NCI-H446 treated with DMSO at 0.1 percent for 48 hours (cell line): ENCODE measurements around the gene LRRC55.

Experiments used
- DNase-seq: peaks from one replicate; lab custom pipeline; 2025; lab: John Stamatoyannopoulos, UW

The LRRC55 gene

GRCh38 chr11:57181678-57182305 is at the start of gene LRRC55:
Gene LRRC55, plus strand, starts transcription at chr11:57181953. Its CDS starts 70 bp downstream, at chr11:57182023.
- DNase-seq, result no peak

GRCh38 chr11:57133366-57134038 is 48.3 kb upstream of the LRRC55 start:
- no peak for DNase-seq

- DNase-seq, result no peak
These were observed 47.5 kb upstream of the LRRC55 start for GRCh38 chr11:57134284-57134683.

GRCh38 chr11:57135020-57135751 is 46.6 kb upstream of the LRRC55 start:
- no peak for DNase-seq

GRCh38 chr11:57140568-57140967 is 41.2 kb upstream of the LRRC55 start:
- no peak for DNase-seq

DNA sequence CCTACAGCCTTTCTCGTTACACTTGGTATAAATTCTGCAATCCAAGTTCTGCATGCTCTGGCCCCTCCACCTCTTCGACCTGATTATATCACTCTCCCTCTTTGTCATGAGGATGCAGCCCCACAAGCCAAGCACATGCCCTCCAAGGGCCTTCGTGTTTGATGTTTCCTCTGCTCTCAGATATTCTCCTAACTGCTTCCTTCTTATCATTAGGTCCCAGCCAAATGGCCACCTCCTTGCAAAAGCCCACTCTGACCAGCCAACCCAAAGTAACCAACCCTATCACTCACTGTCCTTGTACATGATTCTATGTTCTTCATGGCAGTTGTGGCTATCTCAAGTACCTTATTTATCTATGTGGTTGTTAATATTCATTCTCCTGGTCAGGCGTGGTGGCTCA is 38.3 kb upstream of the LRRC55 start:
- DNase-seq, result no peak

DNA sequence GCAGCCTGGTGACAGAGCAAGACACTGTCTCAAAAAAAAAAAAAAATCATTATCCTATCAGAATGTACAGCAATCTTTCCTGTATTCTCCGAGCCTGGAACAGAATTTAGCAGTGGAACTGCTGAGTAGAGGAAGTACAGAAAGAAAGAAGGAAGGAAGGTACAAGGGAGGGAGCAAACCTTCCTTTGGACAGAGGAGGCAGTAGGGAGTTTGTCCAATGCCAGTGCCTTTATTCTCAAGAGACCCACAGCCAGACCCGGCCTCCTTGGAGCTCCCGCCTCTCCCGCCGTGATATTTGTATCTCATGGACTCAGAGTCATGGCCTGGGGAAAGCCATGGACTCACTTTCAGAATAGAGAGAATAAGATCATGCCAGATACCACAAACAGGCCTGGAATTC is 37.7 kb upstream of the LRRC55 start:
- DNase-seq, result no peak

DNA sequence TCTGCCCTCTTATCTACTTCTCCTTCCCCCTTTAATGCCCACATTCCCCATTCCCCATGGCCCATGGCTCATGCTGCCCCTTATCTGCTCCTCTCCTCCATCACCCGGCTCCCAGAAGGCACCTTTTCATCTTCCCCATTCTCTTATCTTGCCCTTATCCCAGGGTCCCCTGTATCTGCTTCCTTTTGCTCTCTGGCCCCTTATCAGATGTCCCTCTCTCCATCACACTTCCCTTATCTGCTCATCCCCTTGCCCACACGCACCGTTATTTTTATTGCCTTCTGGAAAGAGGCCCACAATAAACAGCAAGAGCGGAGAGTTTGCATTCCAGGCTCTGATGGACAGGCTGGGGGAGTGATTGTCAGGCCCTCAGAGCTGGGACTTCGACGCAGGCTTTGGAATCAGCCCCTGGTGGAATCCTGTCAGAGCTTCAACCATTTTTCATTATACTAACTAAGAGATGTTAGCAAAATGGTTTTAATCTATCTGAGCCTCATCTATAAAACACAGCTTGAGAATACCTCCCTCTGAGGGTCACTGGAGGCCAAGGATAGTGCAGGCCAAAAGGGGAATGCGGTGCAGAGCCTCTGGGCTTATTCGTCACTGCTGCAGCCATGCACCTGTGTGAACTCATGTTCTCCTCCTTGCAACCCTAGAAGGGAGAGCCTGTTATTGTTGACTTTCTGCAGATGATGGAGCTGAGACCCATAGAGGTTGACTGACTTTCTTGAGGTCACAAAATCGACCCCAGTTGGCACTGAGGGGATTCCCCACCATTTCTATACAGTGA is 37.0 kb upstream of the LRRC55 start:
- DNase-seq, result no peak

DNA sequence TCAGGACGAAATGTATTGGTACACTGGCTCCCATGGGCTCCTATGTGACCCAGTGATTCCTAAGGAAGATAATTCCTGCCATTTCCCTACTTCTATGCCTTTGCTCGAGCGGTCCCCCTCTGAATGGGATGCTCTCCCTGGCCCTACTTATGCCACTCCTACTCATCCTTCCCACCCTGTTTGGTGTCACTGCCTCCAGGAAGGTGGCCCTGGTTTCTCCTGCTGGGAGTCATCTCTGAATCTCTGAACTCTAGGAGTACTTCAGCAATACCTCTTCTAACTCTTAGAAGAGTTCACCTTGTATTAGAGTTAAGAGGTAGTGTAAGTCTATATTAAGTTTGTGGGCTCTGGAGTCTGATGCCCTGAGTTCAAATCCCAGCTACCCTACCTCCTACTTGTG is 35.5 kb upstream of the LRRC55 start:
- DNase-seq, result no peak

DNA sequence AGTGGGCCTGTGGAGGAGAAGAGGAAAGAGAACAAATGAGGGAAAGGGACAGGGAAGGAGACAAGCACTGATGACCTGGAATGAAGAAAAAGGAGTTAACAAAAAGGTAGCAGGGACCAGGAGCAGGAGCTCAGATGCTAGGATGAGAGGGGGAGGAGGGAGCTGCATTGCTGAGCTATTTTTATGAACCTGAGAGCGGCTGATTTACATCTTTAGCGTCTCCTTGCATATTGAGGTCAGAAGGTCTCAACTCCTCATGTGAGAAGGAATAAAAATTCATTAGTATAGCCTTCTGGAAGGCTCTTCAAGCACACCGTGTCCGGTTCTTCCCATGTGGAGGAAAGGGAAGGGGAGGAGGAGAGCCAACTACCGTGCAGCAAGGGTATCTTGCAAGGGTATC is 33.1 kb upstream of the LRRC55 start:
- no peak for DNase-seq

- DNase-seq, result no peak
These were observed 31.3 kb upstream of the LRRC55 start for GRCh38 chr11:57150454-57150917.

DNA sequence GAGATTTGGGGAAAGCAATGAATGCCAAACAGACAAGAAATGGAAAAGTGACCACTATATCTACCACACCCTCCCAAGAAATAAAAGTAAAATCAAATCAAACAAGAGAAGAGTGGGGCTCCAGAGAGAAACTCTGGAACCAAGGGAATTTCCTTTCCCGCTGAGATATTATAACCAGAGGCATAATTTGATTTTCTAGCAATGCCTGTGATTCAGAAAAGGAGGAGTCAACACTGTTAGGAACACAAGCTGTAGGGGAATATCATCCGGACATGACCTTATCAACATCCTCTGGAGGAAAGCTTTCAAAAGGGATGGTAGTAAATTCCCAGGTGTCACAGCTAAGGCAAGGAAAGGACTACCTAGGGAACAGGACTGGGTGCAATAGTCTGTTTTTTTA is 29.6 kb upstream of the LRRC55 start:
- no peak for DNase-seq

GRCh38 chr11:57153448-57153847 is 28.3 kb upstream of the LRRC55 start:
- no peak for DNase-seq

DNA sequence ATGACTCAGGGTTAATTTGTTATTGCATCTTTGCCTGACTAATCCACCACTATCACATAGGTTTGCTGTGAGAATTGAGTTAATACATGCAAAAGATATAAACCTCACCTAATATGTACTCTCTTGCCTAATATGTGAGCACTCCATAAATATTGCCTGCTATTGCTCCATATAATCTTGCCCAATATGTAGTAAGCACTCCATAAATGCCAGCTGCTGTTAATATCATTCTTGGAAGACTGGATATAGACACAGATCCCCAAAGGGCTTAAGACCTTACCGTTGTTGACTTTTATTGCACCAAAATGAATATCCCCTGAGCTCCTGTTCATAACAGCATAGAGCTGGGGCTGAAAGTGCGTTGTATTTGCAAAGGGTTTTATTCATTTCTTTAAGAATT is 27.0 kb upstream of the LRRC55 start:
- no peak for DNase-seq

DNA sequence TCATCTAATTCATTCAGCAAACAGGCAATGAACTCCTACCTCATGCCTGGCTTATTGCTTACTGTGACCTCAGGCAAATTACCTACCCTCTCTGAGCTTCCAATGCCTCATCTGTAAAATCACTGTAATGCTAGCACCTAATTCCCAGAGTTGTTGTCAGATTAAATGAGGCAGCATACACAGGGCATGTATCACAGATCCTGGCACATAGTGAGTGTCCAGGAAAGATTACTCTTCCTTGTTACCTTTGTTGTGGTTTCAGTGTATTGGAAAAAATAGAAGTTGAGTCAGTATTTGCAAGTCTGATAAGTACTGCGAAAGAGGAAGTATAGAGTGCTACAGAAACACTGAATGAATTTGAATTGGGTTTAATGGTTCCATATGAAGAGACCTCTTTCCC is 26.4 kb upstream of the LRRC55 start:
- no peak for DNase-seq

- no peak for DNase-seq
These were observed 25.7 kb upstream of the LRRC55 start for GRCh38 chr11:57155838-57156607.

- DNase-seq, result no peak
These were observed 24.8 kb upstream of the LRRC55 start for GRCh38 chr11:57156928-57157327.

- no peak for DNase-seq
These were observed 24.1 kb upstream of the LRRC55 start for GRCh38 chr11:57157624-57158023.

DNA sequence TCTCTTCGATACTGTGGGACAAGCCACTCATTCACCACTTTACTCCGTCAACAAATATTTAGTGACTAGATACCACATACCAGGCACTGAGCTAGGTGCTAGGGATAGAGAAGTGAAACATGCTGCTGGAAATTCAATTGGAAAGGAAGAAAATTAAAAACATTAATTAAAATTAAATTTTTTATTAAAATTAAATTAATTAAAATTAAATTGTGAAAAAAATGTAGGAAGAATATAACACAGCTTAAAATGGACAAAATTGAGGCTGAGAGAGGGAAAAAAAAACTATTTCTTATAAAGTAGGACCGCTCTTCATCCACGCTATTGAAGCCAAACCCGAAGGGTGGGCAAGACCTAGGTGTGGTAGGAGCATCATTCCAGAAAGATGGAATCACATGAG is 23.6 kb upstream of the LRRC55 start:
- DNase-seq, result no peak

- no peak for DNase-seq
These were observed 23.2 kb upstream of the LRRC55 start for GRCh38 chr11:57158599-57158998.

GRCh38 chr11:57160665-57161064 is 21.1 kb upstream of the LRRC55 start:
- DNase-seq, result no peak

DNA sequence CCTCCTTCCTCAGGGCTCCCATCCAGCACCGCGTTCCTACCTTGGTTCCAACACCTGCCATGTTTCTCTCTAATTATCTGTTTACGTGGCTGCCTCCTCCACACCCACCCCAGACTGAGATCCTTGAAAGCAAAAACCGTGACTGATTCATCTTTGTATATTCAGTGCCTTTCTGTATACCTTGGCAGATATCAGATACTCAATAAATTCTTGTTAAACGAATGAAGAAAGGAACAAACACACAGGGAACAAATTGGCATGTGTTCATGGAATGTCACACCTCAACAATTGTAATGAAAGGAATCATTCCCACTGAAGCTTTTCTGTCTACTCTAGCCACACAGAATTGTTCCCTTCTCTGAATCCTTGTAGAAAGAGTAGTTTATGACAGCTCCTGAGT is 20.4 kb upstream of the LRRC55 start:
- no peak for DNase-seq
